ENCODE data around the gene PLD1.
A peak's percentile ranks its signal among the peaks of the same experiment; 100 is the strongest.

The PLD1 gene

GRCh38 chr3:171774521-171774920 is 35.8 kb downstream of the PLD1 start:
- DNase-seq (ENCODE audit: low read depth in 2 of 2) = no peak

GRCh38 chr3:171772427-171773056 is 37.7 kb downstream of the PLD1 start:
- DNase-seq (ENCODE audit: low read depth in 2 of 2) = peak; percentile 15

- DNase-seq (ENCODE audit: low read depth in 2 of 2) = no peak
These were observed 39.3 kb downstream of the PLD1 start for GRCh38 chr3:171770689-171771620.

GRCh38 chr3:171769461-171769860 is 40.8 kb downstream of the PLD1 start:
- DNase-seq (ENCODE audit: low read depth in 2 of 2) = no peak

GRCh38 chr3:171768986-171769385 is 41.3 kb downstream of the PLD1 start:
- DNase-seq (ENCODE audit: low read depth in 2 of 2) = no peak

- DNase-seq (ENCODE audit: low read depth in 2 of 2) = no peak
These were observed 41.9 kb downstream of the PLD1 start for GRCh38 chr3:171768281-171768900.

- DNase-seq (ENCODE audit: low read depth in 2 of 2) = no peak
These were observed 44.8 kb downstream of the PLD1 start for GRCh38 chr3:171765511-171765887.

GRCh38 chr3:171763392-171763791 is 46.9 kb downstream of the PLD1 start:
- no peak for DNase-seq (ENCODE audit: low read depth in 2 of 2)

GRCh38 chr3:171760477-171760876 is 49.8 kb downstream of the PLD1 start:
- DNase-seq (ENCODE audit: low read depth in 2 of 2) = no peak

GRCh38 chr3:171758109-171758508 is 52.2 kb downstream of the PLD1 start:
- no peak for DNase-seq (ENCODE audit: low read depth in 2 of 2)

GRCh38 chr3:171757361-171758034 is 52.8 kb downstream of the PLD1 start:
- DNase-seq (ENCODE audit: low read depth in 2 of 2) = no peak

GRCh38 chr3:171755656-171756055 is 54.6 kb downstream of the PLD1 start:
- no peak for DNase-seq (ENCODE audit: low read depth in 2 of 2)

- no peak for DNase-seq (ENCODE audit: low read depth in 2 of 2)
These were observed 55.2 kb downstream of the PLD1 start for GRCh38 chr3:171755015-171755589.

- DNase-seq (ENCODE audit: low read depth in 2 of 2) = no peak
These were observed 56.4 kb downstream of the PLD1 start for GRCh38 chr3:171753665-171754408.

GRCh38 chr3:171753025-171753472 is 57.2 kb downstream of the PLD1 start:
- DNase-seq (ENCODE audit: low read depth in 2 of 2) = no peak

- no peak for DNase-seq (ENCODE audit: low read depth in 2 of 2)
These were observed 58.0 kb downstream of the PLD1 start for GRCh38 chr3:171752329-171752728.

GRCh38 chr3:171749124-171749523 is 61.2 kb downstream of the PLD1 start:
- no peak for DNase-seq (ENCODE audit: low read depth in 2 of 2)

- DNase-seq (ENCODE audit: low read depth in 2 of 2) = no peak
These were observed 62.0 kb downstream of the PLD1 start for GRCh38 chr3:171748064-171748924.

GRCh38 chr3:171747223-171747920 is 62.9 kb downstream of the PLD1 start:
- no peak for DNase-seq (ENCODE audit: low read depth in 2 of 2)
